Brain microvascular endothelial cell (primary cell): ENCODE measurements around the gene KATNAL1.

Experiments used
- DNase-seq: peaks from one replicate; pipeline ENCODE4 v3.0.0-alpha.2; 2020
- H3K27ac ChIP-seq: fragments of 250-450 bp; sonication (Bioruptor Pico); 2 replicates; pipeline ENCODE4 v1.5.1; 2020; ENCODE audit warnings: mild to moderate bottlenecking, moderate library complexity
- H3K27me3 ChIP-seq: fragments of 250-450 bp; sonication (Bioruptor Pico); replicated peaks from 2 replicates; pipeline ENCODE4 v1.5.1; 2020; ENCODE audit warnings: mild to moderate bottlenecking
- H3K36me3 ChIP-seq: fragments of 250-450 bp; sonication (Bioruptor Pico); replicated peaks from 2 replicates; pipeline ENCODE4 v1.5.1; 2020; ENCODE audit warnings: mild to moderate bottlenecking
- H3K4me3 ChIP-seq: 2 replicates; pipeline ENCODE4 v1.5.1; 2011; ENCODE audit warnings: low read depth, mild to moderate bottlenecking, control low read depth, low read length, moderate library complexity
- in situ Hi-C: cut with HindIII; loops from 2 replicates; pipeline ENCODE4 v1.10.0; 2017; ENCODE audit warnings: low sequenced_read_pairs, low pct_ligation_motif_present
- TF ChIP-seq, protein P1 (sequence below): IDR thresholded peaks from 2 replicates; pipeline ENCODE4 v1.5.1; 2011; ENCODE audit warnings: low read depth, mild to moderate bottlenecking, moderate library complexity, low read length, control low read depth, inconsistent platforms; ENCODE audit errors: missing control alignments

The KATNAL1 gene

DNA sequence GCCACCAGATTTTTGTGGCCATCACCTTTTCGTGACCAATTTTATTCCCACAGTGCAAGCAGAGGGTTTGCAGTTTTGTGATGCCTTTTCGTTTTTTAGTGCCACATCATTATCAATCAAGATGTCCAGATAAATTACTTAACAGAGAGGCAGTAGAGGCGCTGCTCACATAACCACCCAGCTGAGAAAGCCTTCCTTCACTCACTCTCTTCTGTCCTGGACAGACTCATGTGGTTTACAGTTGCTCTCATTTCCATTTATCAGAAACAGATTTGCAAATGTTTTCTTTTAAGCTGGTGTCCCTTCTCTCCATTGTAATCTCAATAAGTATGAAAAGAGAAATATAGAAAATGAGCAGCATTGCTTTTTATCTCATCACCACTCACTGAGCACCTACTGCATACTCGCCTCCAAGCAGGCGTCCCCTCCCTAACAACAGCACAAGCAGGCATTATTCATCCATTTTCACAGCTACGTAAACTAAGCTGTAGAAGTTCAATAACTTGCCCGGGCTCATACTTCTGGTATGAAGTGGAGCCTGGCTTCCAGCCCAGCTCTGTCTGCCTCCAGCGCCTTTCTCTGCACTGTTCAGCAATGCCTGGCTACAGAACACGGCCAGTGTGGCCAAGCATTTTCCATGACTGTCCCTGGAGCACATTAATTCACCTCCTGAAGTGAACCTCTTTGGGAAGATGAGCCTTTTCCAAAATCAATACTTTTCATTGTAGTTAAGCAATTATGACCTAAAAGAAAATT is 34.6 kb upstream of the KATNAL1 start:
- H3K27ac ChIP-seq, result peak overlapping the region; percentile 24
- TF ChIP-seq, protein P1, sequence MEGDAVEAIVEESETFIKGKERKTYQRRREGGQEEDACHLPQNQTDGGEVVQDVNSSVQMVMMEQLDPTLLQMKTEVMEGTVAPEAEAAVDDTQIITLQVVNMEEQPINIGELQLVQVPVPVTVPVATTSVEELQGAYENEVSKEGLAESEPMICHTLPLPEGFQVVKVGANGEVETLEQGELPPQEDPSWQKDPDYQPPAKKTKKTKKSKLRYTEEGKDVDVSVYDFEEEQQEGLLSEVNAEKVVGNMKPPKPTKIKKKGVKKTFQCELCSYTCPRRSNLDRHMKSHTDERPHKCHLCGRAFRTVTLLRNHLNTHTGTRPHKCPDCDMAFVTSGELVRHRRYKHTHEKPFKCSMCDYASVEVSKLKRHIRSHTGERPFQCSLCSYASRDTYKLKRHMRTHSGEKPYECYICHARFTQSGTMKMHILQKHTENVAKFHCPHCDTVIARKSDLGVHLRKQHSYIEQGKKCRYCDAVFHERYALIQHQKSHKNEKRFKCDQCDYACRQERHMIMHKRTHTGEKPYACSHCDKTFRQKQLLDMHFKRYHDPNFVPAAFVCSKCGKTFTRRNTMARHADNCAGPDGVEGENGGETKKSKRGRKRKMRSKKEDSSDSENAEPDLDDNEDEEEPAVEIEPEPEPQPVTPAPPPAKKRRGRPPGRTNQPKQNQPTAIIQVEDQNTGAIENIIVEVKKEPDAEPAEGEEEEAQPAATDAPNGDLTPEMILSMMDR, result no peak
- in situ Hi-C loops, result no loop called here
- no peak overlapping the region for H3K4me3 ChIP-seq
- no peaks in the 10 kb centered on the region for H3K27me3 ChIP-seq
- peak; percentile 90 for DNase-seq
- no peaks in the 10 kb centered on the region for H3K36me3 ChIP-seq

DNA sequence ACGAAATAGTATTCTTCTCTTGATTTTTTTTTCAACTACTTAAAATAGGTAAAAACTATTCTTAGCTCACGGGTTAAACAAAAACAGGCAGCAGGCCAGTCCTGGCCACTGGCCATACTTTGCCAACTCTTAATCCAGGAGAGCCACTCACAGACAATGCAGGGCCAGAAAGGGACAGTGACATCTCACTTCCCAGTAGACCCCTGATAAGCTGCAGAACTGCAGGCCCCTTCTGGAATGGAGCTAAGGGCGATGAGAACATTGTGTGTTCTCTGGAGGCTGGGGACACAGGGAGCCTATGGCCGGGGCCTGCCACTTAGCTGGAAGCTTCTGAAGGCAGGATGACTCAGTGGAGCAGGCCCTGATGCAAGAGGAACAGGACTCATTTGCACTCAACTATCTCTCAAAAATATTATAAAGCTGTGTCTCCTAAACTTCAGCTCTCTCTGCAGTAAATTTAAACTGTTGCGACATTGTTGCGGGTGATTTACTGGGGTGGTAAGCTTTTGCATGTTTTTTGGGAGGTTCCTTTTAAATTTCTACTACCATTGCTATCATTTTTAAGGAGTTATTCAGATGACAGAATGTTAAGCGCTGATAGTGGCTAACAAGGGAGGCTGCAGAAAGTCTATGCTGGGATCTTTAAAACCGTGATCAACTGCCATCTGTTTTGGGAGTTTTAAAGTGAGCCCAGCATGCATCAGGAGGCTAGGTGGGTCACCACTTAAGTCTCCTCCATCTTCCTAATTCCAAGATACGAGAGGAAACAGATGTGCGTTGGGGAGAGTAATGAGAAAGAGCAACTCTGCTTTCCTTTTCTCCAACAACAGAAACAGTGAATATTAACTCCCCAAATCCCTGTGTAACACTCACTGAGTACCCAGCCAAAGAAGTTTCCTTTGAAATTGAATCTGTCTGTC is 33.2 kb upstream of the KATNAL1 start:
- TF ChIP-seq, protein P1, result no peak
- Histone ChIP-seq H3K27ac (peak overlapping the region; percentile 38), H3K4me3 (no peak overlapping the region), H3K36me3 (no peaks in the 10 kb centered on the region), H3K27me3 (no peaks in the 10 kb centered on the region)
- DNase-seq, result peak; percentile 74
- in situ Hi-C loops, result no loop called here

DNA sequence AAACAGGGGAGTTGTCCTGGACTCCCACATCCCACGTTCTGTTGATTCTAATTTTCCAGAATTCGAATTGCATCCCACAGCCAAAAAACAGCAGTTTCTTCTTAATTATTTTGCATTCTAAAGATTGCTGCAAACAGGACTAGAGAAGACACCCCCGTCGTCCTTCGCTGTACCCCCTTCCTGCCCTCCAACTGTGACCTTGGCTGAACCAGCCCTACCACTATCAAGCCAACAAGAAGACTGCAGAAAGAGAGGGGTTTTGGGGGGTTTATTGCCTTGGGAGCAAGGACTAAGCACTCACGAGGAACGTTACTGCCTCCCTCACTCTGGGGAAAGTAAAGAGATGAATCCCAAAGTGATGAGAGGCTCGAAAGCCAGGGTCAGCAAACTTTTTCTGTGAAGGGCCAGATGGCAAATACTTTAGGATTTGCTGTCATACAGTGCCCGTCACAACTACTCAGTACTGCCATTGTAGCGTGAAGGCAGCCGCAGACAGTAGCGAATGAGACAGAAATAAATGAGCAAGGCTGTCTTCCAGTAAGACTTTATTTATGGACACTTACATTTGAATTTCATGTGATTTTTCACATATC is 32.5 kb upstream of the KATNAL1 start:
- DNase-seq, result no peak
- Histone ChIP-seq H3K4me3 (no peak overlapping the region), H3K27ac (no peak overlapping the region), H3K36me3 (no peaks in the 10 kb centered on the region), H3K27me3 (no peaks in the 10 kb centered on the region)
- in situ Hi-C loops, result no loop called here
- TF ChIP-seq, protein P1, result no peak

DNA sequence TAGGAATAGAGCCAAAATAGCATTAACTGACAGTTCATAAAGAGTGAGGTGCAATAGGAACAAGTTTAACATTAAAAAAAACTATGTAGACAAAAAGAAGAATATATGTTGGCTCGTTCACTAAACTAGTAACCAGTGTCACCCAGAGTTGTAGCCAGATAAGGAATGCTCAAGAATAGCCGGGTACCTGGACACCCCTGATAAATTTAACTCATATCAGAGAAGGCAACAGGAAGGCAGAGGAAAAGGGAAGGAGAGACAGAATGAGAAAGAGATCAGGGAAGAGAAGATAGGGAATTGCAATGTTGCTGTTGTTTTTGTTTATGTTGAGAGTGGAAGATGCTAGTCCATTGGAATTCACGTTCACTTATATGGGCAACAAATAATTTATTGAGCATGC is 31.6 kb upstream of the KATNAL1 start:
- no peaks in the 10 kb centered on the region for H3K36me3 ChIP-seq
- TF ChIP-seq, protein P1, result no peak
- no peak overlapping the region for H3K27ac ChIP-seq
- H3K4me3 ChIP-seq, result no peak overlapping the region
- no peaks in the 10 kb centered on the region for H3K27me3 ChIP-seq
- in situ Hi-C loops, result no loop called here
- no peak for DNase-seq

DNA sequence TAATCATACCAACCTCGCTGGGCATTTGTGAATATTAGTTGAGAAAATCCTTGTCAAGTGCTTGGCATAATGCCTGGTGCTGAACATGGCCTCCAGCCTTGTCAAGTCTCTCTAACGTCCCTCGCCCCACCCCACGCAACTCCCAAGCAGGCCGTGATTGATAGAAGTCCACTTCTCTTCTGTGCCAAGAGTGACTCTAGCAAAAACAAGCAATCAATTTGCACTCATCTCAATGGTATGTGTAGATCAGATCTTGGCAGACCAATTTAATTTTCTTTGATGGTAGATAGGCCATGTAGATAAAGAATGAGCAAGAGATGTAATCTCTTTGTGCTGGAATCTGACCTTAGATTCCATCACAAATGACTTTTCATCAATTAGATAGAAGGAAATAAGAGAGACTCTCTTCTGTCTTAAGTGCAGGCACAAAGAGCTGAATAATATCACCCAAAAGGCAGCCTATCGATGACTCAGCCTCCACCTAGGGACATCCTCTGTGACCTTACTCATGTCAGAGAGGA is 31.0 kb upstream of the KATNAL1 start:
- in situ Hi-C loops, result no loop called here
- TF ChIP-seq, protein P1, result no peak
- H3K4me3 ChIP-seq, result no peak overlapping the region
- no peak overlapping the region for H3K27ac ChIP-seq
- no peaks in the 10 kb centered on the region for H3K36me3 ChIP-seq
- peak; percentile 28 for DNase-seq
- no peaks in the 10 kb centered on the region for H3K27me3 ChIP-seq
